Measurements from ENCODE around the gene AFAP1. TPM values are rescaled to one million over a fixed set of nuclear protein-coding genes. Genes with fewer than 3 reads are reported as not detected.

Gene AFAP1
- total and polyA plus RNA-seq, 2 of the 8 experiments (the other 6 are each of a cell fraction or from before 2014, with no cell fraction given), result 3.6 to 18.2 TPM

DNA sequence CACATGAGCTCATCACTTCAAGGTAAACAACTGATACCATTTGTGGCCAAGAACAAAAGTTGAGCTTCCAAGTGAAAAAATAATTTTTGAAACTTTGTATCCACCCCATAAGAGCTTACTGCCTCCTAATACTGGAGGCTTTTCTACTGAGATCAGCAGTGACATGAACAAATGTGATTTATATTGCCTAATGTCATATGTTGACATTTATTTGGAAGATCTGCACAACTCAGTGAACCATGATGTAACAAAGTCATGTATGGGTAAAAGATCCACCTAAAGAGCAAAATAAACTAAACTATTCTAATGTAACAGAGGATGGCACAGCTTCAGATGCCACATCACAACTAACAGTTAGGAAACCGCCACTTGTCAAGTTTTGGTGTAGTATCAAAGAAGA is 65.8 kb downstream of the AFAP1 start:
- no peaks in the 10 kb centered on the region for H3K79me1 ChIP-seq (ENCODE audit: low read depth, low read length)
- no peak for FAIRE-seq
- no peaks in the 10 kb centered on the region for H3K23me2 ChIP-seq (ENCODE audit: low read depth, low read length)
- no peak overlapping the region for H3K14ac ChIP-seq (ENCODE audit: insufficient read length)
- no peak overlapping the region for H3K4me2 ChIP-seq (ENCODE audit: insufficient read depth in 1 of 2, low read depth in 2 of 2, low read length in 2 of 2)
- H2BK12ac ChIP-seq (ENCODE audit: low read depth, low read length), result no peak overlapping the region
- H2BK20ac ChIP-seq (ENCODE audit: low read length), result no peak overlapping the region
- no peak for DNase-seq (ENCODE audit: low read depth in 1 of 2, low spot score in 2 of 2)
- H4K5ac ChIP-seq (ENCODE audit: insufficient read length, low read depth, low read length), result no peak overlapping the region
- H2BK5ac ChIP-seq (ENCODE audit: low read depth, low read length), result no peak overlapping the region
- peaks cover 0 to 3% (median 0%) of the 10 kb centered on the region in 4 experiments; a peak in 1 of 7 replicates for H3K4me1 ChIP-seq (replicated peaks in 1 of 4; ENCODE audit: control insufficient read depth in 3 of 4, insufficient read depth in 4 of 4, low read length in 3 of 4)
- peaks cover 0 to 6% (median 2%) of the 10 kb centered on the region in 4 experiments; a peak in 2 of 8 replicates for H3K36me3 ChIP-seq (ENCODE audit: control insufficient read depth in 2 of 4, insufficient read depth in 4 of 4, low read length in 3 of 4)
- H4K8ac ChIP-seq (ENCODE audit: extremely low read depth, insufficient read depth, low read length), result no peak overlapping the region
- TF ChIP-seq SP1 (IDR thresholded peaks at IDR 0.05; ENCODE audit: low read depth, low read length) (no peak), EP300 (IDR thresholded peaks at IDR 0.05; ENCODE audit: borderline replicate concordance in 1 of 2, low read depth in 2 of 2, low read length in 2 of 2) (no peak), BRCA1 (IDR thresholded peaks at IDR 0.05; ENCODE audit: low read depth, low read length) (no peak), SUZ12 (IDR thresholded peaks at IDR 0.05; ENCODE audit: low read length) (no peak), JUN (IDR thresholded peaks at IDR 0.05; ENCODE audit: low read depth, low read length) (no peak), RFX5 (IDR thresholded peaks at IDR 0.05; ENCODE audit: borderline replicate concordance, low read depth, low read length) (no peak), BCL11A (IDR thresholded peaks at IDR 0.05; ENCODE audit: low read depth in 2 of 2, low read length in 2 of 2) (no peak)
- H3K18ac ChIP-seq (ENCODE audit: extremely low read depth, low read length), result no peak overlapping the region
- H3K9me3 ChIP-seq (ENCODE audit: insufficient read depth in 2 of 2, low read depth in 1 of 2, low read length in 1 of 2), result peaks cover 7 to 10% of the 10 kb centered on the region in 2 experiments
- CTCF ChIA-PET (ENCODE audit: partially characterized antibody), result interaction anchor here (0.8 to 5.2 kb wide), 2 partner anchors 113 to 122 kb away, joined by 3 to 29 read pairs; no protein-coding TSS in a partner anchor
- H2BK120ac ChIP-seq (replicated peaks; ENCODE audit: low read depth, low read length), result no peak overlapping the region
- H3K4me3 ChIP-seq (ENCODE audit: extremely low read depth in 1 of 4, insufficient read depth in 2 of 4, low read depth in 3 of 4, low read length in 4 of 4), result no peak overlapping the region
- no peak overlapping the region for H3K9ac ChIP-seq (replicated peaks in 1 of 4; ENCODE audit: extremely low read depth in 1 of 4, low read depth in 3 of 4, low read length in 3 of 4)
- no peak overlapping the region for H4K91ac ChIP-seq (replicated peaks; ENCODE audit: insufficient read length, low read length)
- H3K4ac ChIP-seq (replicated peaks; ENCODE audit: insufficient read length, low read depth, low read length), result no peak overlapping the region
- POLR2A ChIA-PET (ENCODE audit: partially characterized antibody), result no interaction called here
- H2BK15ac ChIP-seq (ENCODE audit: low read length), result no peak overlapping the region
- no peak overlapping the region for H2AK5ac ChIP-seq (ENCODE audit: low read depth, low read length)
- no peaks in the 10 kb centered on the region for H3K27me3 ChIP-seq (replicated peaks in 1 of 4; ENCODE audit: control insufficient read depth in 3 of 4, extremely low read depth in 1 of 4, insufficient read depth in 3 of 4, low read length in 3 of 4)
- H3K27ac ChIP-seq (ENCODE audit: low read depth, low read length), result no peak overlapping the region
- no peak overlapping the region for H3K56ac ChIP-seq (replicated peaks; ENCODE audit: insufficient read length, low read depth, low read length)
- H3K23ac ChIP-seq (ENCODE audit: insufficient read length), result no peak overlapping the region
- H4K20me1 ChIP-seq (replicated peaks in 1 of 2; ENCODE audit: control insufficient read depth in 1 of 2, insufficient read depth in 2 of 2, low read length in 2 of 2), result peaks cover 0 to 2% of the 10 kb centered on the region in 2 experiments
- peaks cover 0 to 33% of the 10 kb centered on the region in 2 experiments; a peak in 2 of 4 replicates for H3K79me2 ChIP-seq (ENCODE audit: control insufficient read depth in 1 of 2, insufficient read depth in 2 of 2, low read length in 2 of 2)
- H2AFZ ChIP-seq (ENCODE audit: low read length), result no peak overlapping the region
- 84% methylated on average over 1 of the region's 1 CpG; no CpG with 5 or more reads in 1 of the 2 experiments for WGBS, 2 experiments (ENCODE audit: extremely low coverage in 1 of 2, insufficient coverage in 1 of 2, insufficient read length in 1 of 2, insufficient replicate concordance in 2 of 2, low coverage in 1 of 2, low lambda C conversion rate in 2 of 2, missing lambda C conversion rate in 1 of 2)

Data from H1 (cell line).